CD14-positive monocyte (primary cell): Measurements from ENCODE around the gene TRPM2. TPM values are rescaled to one million over a fixed set of nuclear protein-coding genes. Genes with fewer than 3 reads are reported as not detected.

ENCODE experiments used
- DNase-seq, 3 donors: peaks; one replicate each; pipeline ENCODE4 v3.0.0-alpha.2; 2011 to 2022
- H2AFZ ChIP-seq: 2 replicates; pipeline ENCODE4 v1.6.0; 2012; ENCODE audit warnings: mild to moderate bottlenecking, low read depth, low read length, inconsistent platforms; ENCODE audit not compliant: insufficient read depth, poor library complexity, severe bottlenecking
- H3K27ac ChIP-seq, 2 donors: 1 replicate in 1 of 2; 2 replicates in 1 of 2; pipeline ENCODE4 v1.5.1; 2012 to 2013; ENCODE audit warnings: low read length in 2 of 2, control low read depth in 1 of 2, inconsistent platforms in 1 of 2, low read depth in 1 of 2, mild to moderate bottlenecking in 1 of 2
- H3K27me3 ChIP-seq, 2 donors: one replicate each; pipeline versions ENCODE4 v1.6.0 to v1.6.1; 2011 to 2013; ENCODE audit warnings: low read length in 2 of 2; ENCODE audit not compliant: control insufficient read depth in 2 of 2, insufficient read depth in 2 of 2
- H3K36me3 ChIP-seq, 2 donors: replicated peaks in 1 of 2; 1 replicate in 1 of 2; 2 replicates in 1 of 2; pipeline versions ENCODE4 v1.5.1 to v1.6.1; 2012 to 2013; ENCODE audit warnings: low read length in 2 of 2, control low read depth in 1 of 2, inconsistent platforms in 1 of 2, mild to moderate bottlenecking in 1 of 2; ENCODE audit not compliant: insufficient read depth in 2 of 2, control insufficient read depth in 1 of 2
- H3K4me1 ChIP-seq, 2 donors: 1 replicate in 1 of 2; 2 replicates in 1 of 2; pipeline versions ENCODE4 v1.5.1 to v1.6.1; 2012 to 2013; ENCODE audit warnings: low read length in 2 of 2, control low read depth in 1 of 2, inconsistent platforms in 1 of 2, mild to moderate bottlenecking in 1 of 2, moderate library complexity in 1 of 2; ENCODE audit not compliant: insufficient read depth in 2 of 2, control insufficient read depth in 1 of 2
- H3K4me2 ChIP-seq: replicated peaks from 2 replicates; pipeline ENCODE3; 2012; ENCODE audit warnings: low read length, moderate library complexity, mild to moderate bottlenecking; ENCODE audit not compliant: poor library complexity, severe bottlenecking; ENCODE audit errors: extremely low read depth
- H3K4me3 ChIP-seq, 3 experiments: fragments of 200-600 bp in 1 of 3; sonication (generic) in 1 of 3; replicated peaks in 1 of 3; 1 replicate in 2 of 3; 2 replicates in 1 of 3; pipeline ENCODE4 v1.5.1; 2011 to 2013; ENCODE audit warnings: low read length in 3 of 3, mild to moderate bottlenecking in 3 of 3, control low read depth in 2 of 3, low read depth in 2 of 3, inconsistent platforms in 1 of 3, moderate library complexity in 1 of 3
- H3K79me2 ChIP-seq: 2 replicates; pipeline ENCODE4 v1.6.0; 2012; ENCODE audit warnings: mild to moderate bottlenecking, control low read depth, inconsistent platforms, low read length, moderate library complexity; ENCODE audit not compliant: insufficient read depth
- H3K9ac ChIP-seq: 2 replicates; pipeline ENCODE4 v1.6.0; 2017; ENCODE audit warnings: low read length, mild to moderate bottlenecking; ENCODE audit not compliant: insufficient read depth, poor library complexity, severe bottlenecking
- H3K9me3 ChIP-seq, 2 donors: replicated peaks in 1 of 2; 1 replicate in 1 of 2; 2 replicates in 1 of 2; pipeline versions ENCODE4 v1.5.1 to v1.6.1; 2012 to 2013; ENCODE audit warnings: low read length in 2 of 2, control low read depth in 1 of 2; ENCODE audit not compliant: control insufficient read depth in 1 of 2, insufficient read depth in 1 of 2
- H4K20me1 ChIP-seq: 2 replicates; pipeline ENCODE4 v1.6.0; 2012; ENCODE audit warnings: mild to moderate bottlenecking, low read length, control low read depth, moderate library complexity; ENCODE audit not compliant: insufficient read depth
- H3K27ac Mint-ChIP-seq, 7 donors: one replicate each; pipeline ENCODE4 v1.8.0; 2020; ENCODE audit warnings: mild to moderate bottlenecking in 7 of 7, mixed read lengths in 7 of 7, moderate library complexity in 6 of 7, inconsistent platforms in 2 of 7
- H3K27me3 Mint-ChIP-seq, 3 donors: one replicate each; pipeline ENCODE4 v1.8.0; 2021 to 2022; ENCODE audit warnings: low read depth in 3 of 3, mild to moderate bottlenecking in 3 of 3, mixed read lengths in 3 of 3, moderate library complexity in 3 of 3, inconsistent platforms in 1 of 3
- H3K36me3 Mint-ChIP-seq, 2 donors: one replicate each; pipeline ENCODE4 v1.8.0; 2020; ENCODE audit warnings: mixed read lengths in 2 of 2, inconsistent platforms in 1 of 2, mild to moderate bottlenecking in 1 of 2
- H3K4me1 Mint-ChIP-seq: one replicate; pipeline ENCODE4 v1.8.0; 2020; ENCODE audit warnings: mild to moderate bottlenecking, mixed read lengths
- H3K4me3 Mint-ChIP-seq, 2 donors: one replicate each; pipeline ENCODE4 v1.8.0; 2020; ENCODE audit warnings: mild to moderate bottlenecking in 2 of 2, mixed read lengths in 2 of 2, moderate library complexity in 1 of 2
- H3K9me3 Mint-ChIP-seq, 7 donors: one replicate each; pipeline ENCODE4 v1.8.0; 2020 to 2022; ENCODE audit warnings: mixed read lengths in 7 of 7, mild to moderate bottlenecking in 6 of 7, moderate library complexity in 6 of 7, inconsistent platforms in 2 of 7
- CTCF ChIP-seq: fragments of 200-600 bp; IDR thresholded peaks from one replicate; pipeline ENCODE4 v1.8.0; 2022; ENCODE audit warnings: antibody characterized with exemption, mild to moderate bottlenecking
- WGBS: methylation state at CpG from one replicate; pipeline ENCODE4 v1.1.5; 2013; ENCODE audit warnings: missing lambda C conversion rate; ENCODE audit not compliant: insufficient coverage; 5-methylcytosine and 5-hydroxymethylcytosine counted together
- intact Hi-C, 2 donors: fragments of 100-400 bp; cut with micrococcal nuclease; formaldehyde crosslinking; loops; one replicate each; pipeline versions ENCODE4 v1.15.0 to v1.15.1; 2023
- polyA plus RNA-seq, 3 donors: library from polyadenylated mRNA; depleted of rRNA in 1 of 3; unstranded in 2 of 3; stranded (reverse) in 1 of 3; fragments of 300-500 nt in 2 of 3; fragments of >200 nt in 1 of 3; fragmentation: Illumina TruSeq in 2 of 3; gene quantifications; 1 replicate in 2 of 3; 2 replicates in 1 of 3; pipeline ENCODE4 v1.2.3, GENCODE V29; 2012 to 2021

Gene TRPM2
- polyA plus RNA-seq, 3 donors: 7.6 to 21.6 (median 12.2) TPM

- TF ChIP-seq CTCF: no peak
- H3K27me3 ChIP-seq: no peaks in the 10 kb centered on the region
- no peak overlapping the region for H3K9ac ChIP-seq
- no peak overlapping the region for H3K27ac ChIP-seq
- Mint-ChIP-seq H3K27me3 (no peaks in the 10 kb centered on the region), H3K36me3 (peaks cover 40 to 79% of the 10 kb centered on the region in 2 donors), H3K9me3 (no peaks in the 10 kb centered on the region), H3K4me3 (no peak overlapping the region), H3K27ac (no peak overlapping the region), H3K4me1 (no peaks in the 10 kb centered on the region)
- H2AFZ ChIP-seq: no peak overlapping the region
- WGBS: 95% methylated on average over 6 of the region's 13 CpGs
- H3K4me2 ChIP-seq: no peak overlapping the region
- H4K20me1 ChIP-seq: peaks cover 63% of the 10 kb centered on the region
- no peaks in the 10 kb centered on the region for H3K4me1 ChIP-seq
- peaks cover 87 to 96% of the 10 kb centered on the region in 2 donors for H3K36me3 ChIP-seq
- intact Hi-C loops: no loop called here
- H3K4me3 ChIP-seq: no peak overlapping the region
- H3K9me3 ChIP-seq: no peaks in the 10 kb centered on the region
- H3K79me2 ChIP-seq: no peaks in the 10 kb centered on the region
- no peak for DNase-seq
Observed at GRCh38 chr21:44313451-44313850, 40.0 kb upstream of the TRPM2 start.

DNA sequence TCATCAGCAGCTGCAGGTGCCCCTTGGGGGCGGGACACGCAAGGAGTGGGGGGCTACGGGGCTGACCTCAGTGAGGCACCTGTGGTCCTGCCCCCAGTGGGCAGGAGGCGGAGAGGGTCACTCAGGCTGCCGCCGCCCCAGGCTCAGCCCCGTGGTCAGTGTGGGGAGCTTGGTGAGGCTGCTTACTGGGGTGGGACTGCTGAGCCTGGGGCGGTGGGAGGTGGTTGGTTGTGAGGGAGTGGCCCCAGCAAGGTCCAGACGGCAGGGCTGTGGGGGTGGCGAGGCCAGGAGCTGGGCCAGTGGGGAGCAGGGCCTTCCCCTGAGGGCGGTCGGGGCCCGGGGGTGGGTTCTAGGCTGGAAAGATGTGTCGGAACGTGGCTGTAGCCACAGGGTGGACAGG is 39.3 kb upstream of the TRPM2 start:
- H3K36me3 ChIP-seq: peaks cover 94 to 98% of the 10 kb centered on the region in 2 donors
- no peaks in the 10 kb centered on the region for H3K79me2 ChIP-seq
- no peak overlapping the region for H3K9ac ChIP-seq
- Mint-ChIP-seq H3K9me3 (no peaks in the 10 kb centered on the region), H3K4me1 (no peaks in the 10 kb centered on the region), H3K27me3 (no peaks in the 10 kb centered on the region), H3K27ac (no peak overlapping the region), H3K4me3 (no peak overlapping the region), H3K36me3 (peaks cover 39 to 79% of the 10 kb centered on the region in 2 donors)
- no peak overlapping the region for H3K4me3 ChIP-seq
- DNase-seq: no peak
- no peaks in the 10 kb centered on the region for H3K9me3 ChIP-seq
- no peak overlapping the region for H3K4me2 ChIP-seq
- no peak overlapping the region for H3K27ac ChIP-seq
- intact Hi-C loops: no loop called here
- WGBS: 90% methylated on average over 15 of the region's 15 CpGs
- TF ChIP-seq CTCF: no peak
- H3K4me1 ChIP-seq: no peaks in the 10 kb centered on the region
- H3K27me3 ChIP-seq: no peaks in the 10 kb centered on the region
- H2AFZ ChIP-seq: no peak overlapping the region
- H4K20me1 ChIP-seq: peaks cover 58% of the 10 kb centered on the region
